IMR-90 (cell line): ENCODE data around the gene LLGL1. TPM values are rescaled to one million over a fixed set of nuclear protein-coding genes. Genes with fewer than 3 reads are reported as not detected.

Experiments
- ATAC-seq: fragments of 200-7000 bp; cut with Tn5 transposase; 2 replicates; pipeline ENCODE4 v1.9.1; 2020; ENCODE audit warnings: low read depth, mild to moderate bottlenecking, moderate library complexity
- BruUV-seq: library from RNA; stranded (reverse); fragments of 400-500 nt; replicated peaks from 2 replicates; lab custom pipeline; 2021; lab: Mats Ljungman, UMichigan
- CTCF ChIA-PET: fragments of 300-600 bp; formaldehyde crosslinking; extraction: SDS; loops from one replicate; lab custom pipeline; 2021; ENCODE audit warnings: antibody characterized with exemption; lab: Yijun Ruan, JAX
- POLR2A ChIA-PET: fragments of 300-600 bp; sonication (Branson Sonifier 250); formaldehyde crosslinking; loops from one replicate; lab custom pipeline; 2022; ENCODE audit warnings: antibody characterized with exemption; ENCODE audit not compliant: unreplicated experiment; lab: Charles Lee
- DNase-seq: peaks from one replicate; pipeline ENCODE4 v3.0.0; 2013
- H2AFZ ChIP-seq: replicated peaks from 2 replicates; pipeline ENCODE3; 2013; ENCODE audit warnings: low read length, mild to moderate bottlenecking; ENCODE audit not compliant: poor library complexity
- H2AK5ac ChIP-seq: 2 replicates; pipeline ENCODE4 v1.6.1; 2013; ENCODE audit warnings: low read depth, low read length, inconsistent platforms
- H2AK9ac ChIP-seq: replicated peaks from 2 replicates; pipeline ENCODE3; 2013; ENCODE audit warnings: mild to moderate bottlenecking, low read depth, low read length, moderate library complexity; ENCODE audit not compliant: poor library complexity
- H2BK120ac ChIP-seq: 2 replicates; pipeline ENCODE4 v1.6.1; 2013; ENCODE audit warnings: low read depth, low read length, inconsistent platforms
- H2BK15ac ChIP-seq: 3 replicates; pipeline ENCODE4 v1.6.1; 2013; ENCODE audit warnings: low read depth, low read length, inconsistent platforms
- H2BK20ac ChIP-seq: 2 replicates; pipeline ENCODE4 v1.6.1; 2013; ENCODE audit warnings: low read depth, mild to moderate bottlenecking, inconsistent platforms, low read length, moderate library complexity
- H2BK5ac ChIP-seq: 2 replicates; pipeline ENCODE4 v1.6.1; 2013; ENCODE audit warnings: mild to moderate bottlenecking, low read depth, low read length, inconsistent platforms; ENCODE audit not compliant: poor library complexity, severe bottlenecking
- H3K14ac ChIP-seq: replicated peaks from 2 replicates; pipeline ENCODE4 v1.6.1; 2013; ENCODE audit warnings: low read depth, low read length, inconsistent platforms
- H3K18ac ChIP-seq: 2 replicates; pipeline ENCODE4 v1.6.1; 2013; ENCODE audit warnings: low read depth, low read length, control low read depth
- H3K23ac ChIP-seq: 2 replicates; pipeline ENCODE4 v1.6.1; 2013; ENCODE audit warnings: low read depth, low read length, inconsistent platforms
- H3K27ac ChIP-seq: 2 replicates; pipeline ENCODE4 v1.5.1; 2013; ENCODE audit warnings: mild to moderate bottlenecking, control low read depth, low read length; ENCODE audit not compliant: insufficient read depth
- H3K27me3 ChIP-seq: 2 replicates; pipeline ENCODE4 v1.6.1; 2013; ENCODE audit warnings: low read length; ENCODE audit not compliant: control insufficient read depth, insufficient read depth
- H3K36me3 ChIP-seq: 2 replicates; pipeline ENCODE4 v1.6.1; 2013; ENCODE audit warnings: low read length, mixed read lengths; ENCODE audit not compliant: control insufficient read depth, insufficient read depth
- H3K4ac ChIP-seq: 2 replicates; pipeline ENCODE4 v1.6.1; 2013; ENCODE audit warnings: low read depth, low read length, inconsistent platforms
- H3K4me1 ChIP-seq: 2 replicates; pipeline ENCODE4 v1.6.1; 2013; ENCODE audit warnings: low read length, mixed read lengths; ENCODE audit not compliant: control insufficient read depth, insufficient read depth
- H3K4me2 ChIP-seq: 2 replicates; pipeline ENCODE4 v1.6.1; 2013; ENCODE audit warnings: low read depth, mild to moderate bottlenecking, control low read depth, low read length, moderate library complexity
- H3K4me3 ChIP-seq: 2 replicates; pipeline ENCODE4 v1.5.1; 2013; ENCODE audit warnings: low read depth, mild to moderate bottlenecking, control low read depth, low read length, moderate library complexity; ENCODE audit not compliant: insufficient read depth
- H3K56ac ChIP-seq: 2 replicates; pipeline ENCODE4 v1.6.1; 2013; ENCODE audit warnings: low read length, inconsistent platforms; ENCODE audit not compliant: insufficient read depth; ENCODE audit errors: extremely low read depth
- H3K79me1 ChIP-seq, 2 experiments: 2 replicates each; pipeline ENCODE4 v1.6.1; 2013; ENCODE audit warnings: low read length in 2 of 2, inconsistent platforms in 1 of 2, low read depth in 1 of 2
- H3K9ac ChIP-seq: 2 replicates; pipeline ENCODE4 v1.6.1; 2013; ENCODE audit warnings: low read depth, low read length, control low read depth
- H3K9me1 ChIP-seq: 2 replicates; pipeline ENCODE4 v1.6.1; 2013; ENCODE audit warnings: low read length, inconsistent platforms; ENCODE audit not compliant: insufficient read depth
- H3K9me3 ChIP-seq: 2 replicates; pipeline ENCODE4 v1.6.1; 2013; ENCODE audit warnings: low read length; ENCODE audit not compliant: control insufficient read depth, insufficient read depth
- H4K20me1 ChIP-seq: 2 replicates; pipeline ENCODE4 v1.6.1; 2013; ENCODE audit warnings: low read length, inconsistent platforms; ENCODE audit not compliant: insufficient read depth
- H4K5ac ChIP-seq: 2 replicates; pipeline ENCODE4 v1.6.1; 2013; ENCODE audit warnings: mild to moderate bottlenecking, low read depth, low read length, control low read depth
- H4K8ac ChIP-seq, 2 experiments: 2 replicates each; pipeline ENCODE4 v1.6.1; 2013; ENCODE audit warnings: low read depth in 2 of 2, low read length in 2 of 2, control low read depth in 1 of 2, inconsistent platforms in 1 of 2
- H4K91ac ChIP-seq: 2 replicates; pipeline ENCODE4 v1.6.1; 2013; ENCODE audit warnings: low read depth, low read length, inconsistent platforms; ENCODE audit not compliant: insufficient read depth
- BHLHE40 ChIP-seq: fragments of 150-350 bp; IDR thresholded peaks from 2 replicates; pipeline ENCODE4 v1.6.1; 2016; ENCODE audit warnings: mild to moderate bottlenecking, low read depth, low read length
- CHD1 ChIP-seq: IDR thresholded peaks from 2 replicates; pipeline ENCODE4 v1.6.1; 2012; ENCODE audit warnings: low read depth, low read length, improper control_type of control experiment
- FOS ChIP-seq: fragments of 150-350 bp; IDR thresholded peaks from 2 replicates; pipeline ENCODE4 v1.6.1; 2016; ENCODE audit warnings: low read depth, low read length
- MAFK ChIP-seq: IDR thresholded peaks from 2 replicates; pipeline ENCODE4 v1.6.1; 2012; ENCODE audit warnings: low read depth, low read length, improper control_type of control experiment
- MAZ ChIP-seq: IDR thresholded peaks from 2 replicates; pipeline ENCODE4 v1.6.1; 2012; ENCODE audit warnings: low read depth, mild to moderate bottlenecking, low read length, improper control_type of control experiment, moderate library complexity, borderline replicate concordance
- MXI1 ChIP-seq: IDR thresholded peaks from 2 replicates; pipeline ENCODE4 v1.6.1; 2012; ENCODE audit warnings: low read depth, mild to moderate bottlenecking, low read length, moderate library complexity, borderline replicate concordance
- NFE2L2 ChIP-seq: fragments of 150-350 bp; IDR thresholded peaks from 2 replicates; pipeline ENCODE4 v1.6.1; 2016; ENCODE audit warnings: low read depth, mild to moderate bottlenecking, low read length
- POLR2A ChIP-seq: IDR thresholded peaks from 2 replicates; pipeline ENCODE4 v1.6.1; 2012; ENCODE audit warnings: mild to moderate bottlenecking, low read depth, low read length
- RAD21 ChIP-seq: IDR thresholded peaks from 2 replicates; pipeline ENCODE4 v1.6.1; 2012; ENCODE audit warnings: low read length, improper control_type of control experiment
- RCOR1 ChIP-seq: IDR thresholded peaks from 2 replicates; pipeline ENCODE4 v1.6.1; 2012; ENCODE audit warnings: mild to moderate bottlenecking, low read length, improper control_type of control experiment; ENCODE audit not compliant: insufficient replicate concordance
- WGBS, 2 experiments: methylation state at CpG; one replicate each; pipeline versions ENCODE4 v1.1.5 to v1.1.7; 2013; ENCODE audit warnings: missing lambda C conversion rate in 2 of 2; ENCODE audit not compliant: insufficient read length in 1 of 2; ENCODE audit errors: extremely low coverage in 2 of 2; 5-methylcytosine and 5-hydroxymethylcytosine counted together
- dilution Hi-C: fragments of 300-500 bp; cut with HindIII; formaldehyde crosslinking; loops from one replicate; pipeline ENCODE4 v1.14.3; 2018; ENCODE audit warnings: low sequenced_read_pairs; ENCODE audit not compliant: unreplicated experiment
- in situ Hi-C: fragments of 300-500 bp; cut with MboI; formaldehyde crosslinking; loops from 3 replicates; pipeline ENCODE4 v1.14.3; 2019; ENCODE audit warnings: low sequenced_read_pairs, inconsistent platforms, mixed read lengths
- intact Hi-C: fragments of 100-400 bp; cut with micrococcal nuclease; formaldehyde crosslinking; loops from 2 replicates; pipeline ENCODE4 v1.10.0; 2022
- polyA plus RNA-seq, 3 experiments: library from polyadenylated mRNA; depleted of rRNA; stranded (reverse); fragments of >200 nt; gene quantifications; 2 replicates each; pipeline ENCODE4 v1.2.3, GENCODE V29; 2012; ENCODE audit warnings: low replicate concordance in 1 of 3
- total RNA-seq: library from RNA; depleted of rRNA; stranded (reverse); fragments of >200 nt; gene quantifications from 2 replicates; pipeline ENCODE4 v1.2.3, GENCODE V29; 2012
- TF ChIP-seq, protein P1 (sequence below): fragments of 150-350 bp; IDR thresholded peaks from 2 replicates; pipeline ENCODE4 v1.6.1; 2016; ENCODE audit warnings: low read depth, mild to moderate bottlenecking, low read length, moderate library complexity, borderline replicate concordance
- TF ChIP-seq, protein P2 (sequence below): conservative IDR thresholded peaks from 2 replicates; pipeline ENCODE4 v1.5.1; 2012; ENCODE audit warnings: mild to moderate bottlenecking, low read depth, low read length, improper control_type of control experiment

Gene LLGL1
- total and polyA plus RNA-seq, 2 of the 4 experiments (the other 2 are of a cell fraction), result 40.1 to 52.9 TPM

DNA sequence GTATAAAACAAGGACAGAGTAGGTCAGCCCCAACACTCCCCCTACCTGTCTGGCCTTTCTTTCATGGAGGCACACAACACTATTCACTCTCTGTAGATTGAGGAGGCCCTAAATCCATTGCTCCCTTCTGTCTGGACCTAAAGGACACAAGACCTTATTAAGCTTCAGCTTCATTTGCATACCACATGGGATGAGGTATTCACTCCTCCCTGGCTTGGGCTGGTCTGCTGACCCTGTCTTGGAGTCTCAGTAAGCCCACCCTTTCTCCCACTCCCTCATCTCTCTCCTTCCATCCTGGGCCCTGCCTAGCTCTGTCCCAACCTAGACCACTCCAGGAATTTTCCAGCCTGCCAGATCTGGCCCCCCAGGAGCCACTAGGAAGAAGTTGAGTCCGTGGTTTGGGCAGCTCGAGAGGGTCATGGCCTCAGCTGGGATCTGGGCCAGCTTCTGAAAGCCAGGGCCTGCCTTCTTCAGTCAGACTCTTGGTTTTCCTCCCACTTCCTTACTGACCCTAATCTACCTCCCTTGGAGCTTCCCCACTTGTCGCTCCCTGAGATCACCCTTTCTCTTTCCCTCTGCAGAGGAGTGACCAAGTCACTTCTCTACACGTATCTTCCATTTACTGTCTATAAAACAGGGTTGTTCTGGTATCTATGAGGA, 6.5 kb upstream of the LLGL1 start (continued):
- TF ChIP-seq, protein P1, sequence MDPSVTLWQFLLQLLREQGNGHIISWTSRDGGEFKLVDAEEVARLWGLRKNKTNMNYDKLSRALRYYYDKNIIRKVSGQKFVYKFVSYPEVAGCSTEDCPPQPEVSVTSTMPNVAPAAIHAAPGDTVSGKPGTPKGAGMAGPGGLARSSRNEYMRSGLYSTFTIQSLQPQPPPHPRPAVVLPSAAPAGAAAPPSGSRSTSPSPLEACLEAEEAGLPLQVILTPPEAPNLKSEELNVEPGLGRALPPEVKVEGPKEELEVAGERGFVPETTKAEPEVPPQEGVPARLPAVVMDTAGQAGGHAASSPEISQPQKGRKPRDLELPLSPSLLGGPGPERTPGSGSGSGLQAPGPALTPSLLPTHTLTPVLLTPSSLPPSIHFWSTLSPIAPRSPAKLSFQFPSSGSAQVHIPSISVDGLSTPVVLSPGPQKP, result no peak

DNA sequence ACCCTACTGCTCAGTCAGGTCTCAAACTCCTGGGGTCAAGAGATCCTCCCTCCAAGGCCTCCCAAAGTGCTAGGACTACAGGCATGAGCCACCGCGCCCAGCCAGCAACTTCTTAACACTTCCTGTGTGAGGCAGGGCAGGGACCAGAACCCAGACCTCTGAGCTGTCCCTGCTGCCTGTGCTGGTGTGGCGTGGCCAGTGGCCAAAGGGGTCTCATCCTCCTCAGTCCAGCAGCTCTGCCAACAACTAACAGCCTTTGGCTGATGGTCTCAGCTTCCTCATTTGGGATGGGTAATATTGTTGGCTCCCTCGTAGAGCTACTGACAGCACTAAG, 1.4 kb upstream of the LLGL1 start:
- dilution Hi-C loops, result no loop called here
- no peak for DNase-seq
- no peaks in the 10 kb centered on the region for H3K36me3 ChIP-seq
- H3K56ac ChIP-seq, result no peak overlapping the region
- H3K4ac ChIP-seq, result peak overlapping the region; percentile 87
- H3K27me3 ChIP-seq, result no peaks in the 10 kb centered on the region
- no peak overlapping the region for H3K9ac ChIP-seq
- H2AK9ac ChIP-seq, result peak overlapping the region; percentile 97
- in situ Hi-C loops, result no loop called here
- BruUV-seq, result no TSS peak
- H4K8ac ChIP-seq, result peak overlapping the region; percentile 95 to 98
- peak overlapping the region; percentile 77; the same call in 1 of the 2 replicates for H4K91ac ChIP-seq
- peaks cover 26% of the 10 kb centered on the region for H3K4me1 ChIP-seq
- H2AFZ ChIP-seq, result peak overlapping the region; percentile 96
- H3K4me3 ChIP-seq, result no peak overlapping the region
- peak overlapping the region; percentile 6 for H2BK5ac ChIP-seq
- H4K20me1 ChIP-seq, result peaks cover 24% of the 10 kb centered on the region
- 80% methylated on average over 1 of the region's 4 CpGs; no CpG with 5 or more reads in 1 of the 2 experiments for WGBS, 2 experiments
- H3K4me2 ChIP-seq, result no peak overlapping the region
- no peak overlapping the region; the same call in 1 of the 2 replicates for H3K23ac ChIP-seq
- ChIA-PET POLR2A (interaction anchor here (1.3 kb wide), 1 partner anchor 40 kb away, joined by 3 read pairs; the partner anchor contains the start of gene ALKBH5), CTCF (interaction anchor here (0.6 kb wide), 1 partner anchor 100 kb away, joined by 3 read pairs; no protein-coding TSS in a partner anchor)
- H2BK120ac ChIP-seq, result peak overlapping the region; percentile 19; the same call in 1 of the 2 replicates
- intact Hi-C loops, result loop anchor here (2.0 kb wide), 1 partner anchor 35 kb away; the partner anchor contains the start of gene FLII
- TF ChIP-seq MAFK, result no peak
- TF ChIP-seq POLR2A, result no peak
- TF ChIP-seq, protein P2, sequence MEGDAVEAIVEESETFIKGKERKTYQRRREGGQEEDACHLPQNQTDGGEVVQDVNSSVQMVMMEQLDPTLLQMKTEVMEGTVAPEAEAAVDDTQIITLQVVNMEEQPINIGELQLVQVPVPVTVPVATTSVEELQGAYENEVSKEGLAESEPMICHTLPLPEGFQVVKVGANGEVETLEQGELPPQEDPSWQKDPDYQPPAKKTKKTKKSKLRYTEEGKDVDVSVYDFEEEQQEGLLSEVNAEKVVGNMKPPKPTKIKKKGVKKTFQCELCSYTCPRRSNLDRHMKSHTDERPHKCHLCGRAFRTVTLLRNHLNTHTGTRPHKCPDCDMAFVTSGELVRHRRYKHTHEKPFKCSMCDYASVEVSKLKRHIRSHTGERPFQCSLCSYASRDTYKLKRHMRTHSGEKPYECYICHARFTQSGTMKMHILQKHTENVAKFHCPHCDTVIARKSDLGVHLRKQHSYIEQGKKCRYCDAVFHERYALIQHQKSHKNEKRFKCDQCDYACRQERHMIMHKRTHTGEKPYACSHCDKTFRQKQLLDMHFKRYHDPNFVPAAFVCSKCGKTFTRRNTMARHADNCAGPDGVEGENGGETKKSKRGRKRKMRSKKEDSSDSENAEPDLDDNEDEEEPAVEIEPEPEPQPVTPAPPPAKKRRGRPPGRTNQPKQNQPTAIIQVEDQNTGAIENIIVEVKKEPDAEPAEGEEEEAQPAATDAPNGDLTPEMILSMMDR, result no peak
- no peak for TF ChIP-seq BHLHE40
- TF ChIP-seq CHD1, result no peak
- TF ChIP-seq NFE2L2, result no peak
- no peak for TF ChIP-seq MXI1
- no peak for TF ChIP-seq RAD21
- no peak for TF ChIP-seq MAZ
- TF ChIP-seq RCOR1, result no peak
- no peak for TF ChIP-seq FOS
- no peak overlapping the region for H2BK20ac ChIP-seq
- H2BK15ac ChIP-seq, result no peak overlapping the region
- H3K27ac ChIP-seq, result no peak overlapping the region
- peak overlapping the region; percentile 83; the same call in 1 of the 2 replicates for H2AK5ac ChIP-seq
- H3K9me1 ChIP-seq, result peaks cover 28% of the 10 kb centered on the region
- H3K18ac ChIP-seq, result no peak overlapping the region
- ATAC-seq, result no peak
- H3K9me3 ChIP-seq, result no peaks in the 10 kb centered on the region
- H3K79me1 ChIP-seq, result peaks cover 16 to 36% of the 10 kb centered on the region in 2 experiments
- peak overlapping the region; percentile 92 for H4K5ac ChIP-seq
- H3K14ac ChIP-seq, result 0 out of 2 replicates have a peak overlapping the region, but pooled peaks have one; percentile 90
